H1 (cell line): ENCODE results near the gene AMN1. TPM values are rescaled to one million over a fixed set of nuclear protein-coding genes. Genes with fewer than 3 reads are reported as not detected.

Experiments
- KDM1A ChIP-seq: fragments of 200-600, 300-600 bp; sonication (generic); IDR thresholded peaks from 2 replicates; pipeline ENCODE4 v1.7.1; 2016; ENCODE audit warnings: mild to moderate bottlenecking, low read length, borderline replicate concordance
- RFX5 ChIP-seq: IDR thresholded peaks from 2 replicates; pipeline ENCODE4 v1.6.1; 2011; ENCODE audit warnings: low read depth, low read length, improper control_type of control experiment, borderline replicate concordance
- RXRA ChIP-seq: IDR thresholded peaks from 2 replicates; pipeline ENCODE4 v1.6.1; 2011; ENCODE audit warnings: low read depth, mild to moderate bottlenecking, low read length, moderate library complexity; ENCODE audit not compliant: insufficient read depth
- SIX5 ChIP-seq: IDR thresholded peaks from 2 replicates; pipeline ENCODE4 v1.6.1; 2011; ENCODE audit warnings: mild to moderate bottlenecking, low read depth, low read length
- polyA plus RNA-seq, 7 experiments: library from polyadenylated mRNA; depleted of rRNA in 3 of 7; stranded (reverse) in 5 of 7; unstranded in 2 of 7; fragments of >200 nt in 5 of 7; fragments of 200-250 nt in 2 of 7; gene quantifications; 1 replicate in 5 of 7; 2 replicates in 1 of 7; 4 replicates in 1 of 7; pipeline versions ENCODE4 v1.2.1 to v1.2.3, GENCODE V29; 2011 to 2013; ENCODE audit warnings: missing spikeins in 2 of 7, mixed read lengths in 2 of 7
- total RNA-seq: library from RNA; stranded (reverse); fragmentation: NEBNext Ultra II Directional; extraction: Animal tissue kit (Norgen Biotek cat#: 25700); gene quantifications from 2 replicates; pipeline ENCODE4 v1.2.1, GENCODE V29; 2021
- TF ChIP-seq, protein P1 (sequence below): IDR thresholded peaks from 2 replicates; pipeline ENCODE4 v1.6.1; 2011; ENCODE audit warnings: low read depth, mild to moderate bottlenecking, low read length; ENCODE audit not compliant: insufficient read depth

Gene AMN1
- total and polyA plus RNA-seq, 2 of the 8 experiments (the other 6 are each of a cell fraction or from before 2014, with no cell fraction given): 7.5 to 13.8 TPM

DNA sequence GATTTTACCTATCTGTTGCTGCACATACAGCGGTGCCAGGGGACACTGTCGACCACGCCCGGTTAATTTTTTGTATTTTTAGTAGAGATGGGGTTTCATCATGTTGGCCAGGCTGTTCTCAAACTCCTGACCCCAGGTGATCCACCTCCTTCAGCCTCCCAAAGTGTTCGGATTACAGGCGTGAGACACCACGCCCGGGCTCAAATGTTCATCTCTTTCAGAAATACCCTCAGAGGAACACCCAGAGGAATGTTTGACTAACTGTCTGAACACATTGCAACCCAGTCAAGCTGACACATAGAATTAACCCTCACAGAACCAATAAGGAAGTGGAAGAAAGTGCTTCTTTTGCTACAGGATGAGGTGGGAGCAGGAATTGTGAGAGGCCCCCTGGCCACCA lies 84.3 kb downstream of the AMN1 start (continued):
- TF ChIP-seq RFX5 (no peak), SIX5 (no peak), KDM1A (no peak), RXRA (no peak)
- TF ChIP-seq, protein P1, sequence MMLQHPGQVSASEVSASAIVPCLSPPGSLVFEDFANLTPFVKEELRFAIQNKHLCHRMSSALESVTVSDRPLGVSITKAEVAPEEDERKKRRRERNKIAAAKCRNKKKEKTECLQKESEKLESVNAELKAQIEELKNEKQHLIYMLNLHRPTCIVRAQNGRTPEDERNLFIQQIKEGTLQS: no peak
